T follicular helper cell (primary cell): ENCODE results near the gene NFIX.

Source experiments
- DNase-seq: peaks from one replicate; pipeline ENCODE4 v3.0.0-alpha.2; 2020; ENCODE audit warnings: low read depth

The NFIX gene

DNA sequence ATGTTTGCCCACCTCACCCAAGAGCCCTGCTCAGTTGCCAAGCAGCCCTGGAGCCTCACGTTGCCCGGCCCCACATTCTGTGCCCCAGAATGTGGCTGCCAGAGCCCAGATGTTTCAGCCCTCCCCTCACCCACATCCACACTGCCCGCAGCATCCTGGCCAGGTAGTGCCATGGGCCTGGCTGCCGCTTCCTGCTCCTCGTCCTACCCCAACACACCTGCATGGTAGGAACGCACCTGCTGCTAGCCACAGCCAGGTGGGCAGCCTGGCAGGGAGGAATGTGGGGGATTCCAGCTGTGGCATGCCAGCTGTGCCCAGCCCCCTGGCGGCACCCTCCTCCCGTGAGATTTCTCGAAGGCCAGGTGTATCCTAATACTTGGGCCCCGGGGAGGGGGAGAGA is 7.5 kb upstream of the NFIX start:
- no peak for DNase-seq

DNA sequence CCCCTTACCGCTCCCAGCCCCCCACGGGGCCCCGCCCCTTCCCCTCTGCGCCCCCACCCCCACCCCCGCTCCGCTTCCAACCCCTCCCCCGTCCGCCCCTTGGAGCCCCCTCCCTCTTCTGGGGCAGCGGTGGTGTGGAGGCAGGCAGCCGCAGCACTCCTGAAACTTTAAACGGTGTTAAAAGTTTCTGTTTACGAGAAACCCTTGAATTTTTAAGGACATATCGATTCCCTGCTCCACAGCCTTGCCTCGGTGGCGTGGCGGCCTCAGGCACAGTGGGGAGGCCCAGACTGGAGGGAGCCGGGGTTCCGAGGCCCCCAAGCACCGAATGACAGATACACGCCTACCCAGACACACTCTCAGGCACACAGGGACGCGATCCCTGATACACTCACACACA is 4.8 kb upstream of the NFIX start:
- no peak for DNase-seq

DNA sequence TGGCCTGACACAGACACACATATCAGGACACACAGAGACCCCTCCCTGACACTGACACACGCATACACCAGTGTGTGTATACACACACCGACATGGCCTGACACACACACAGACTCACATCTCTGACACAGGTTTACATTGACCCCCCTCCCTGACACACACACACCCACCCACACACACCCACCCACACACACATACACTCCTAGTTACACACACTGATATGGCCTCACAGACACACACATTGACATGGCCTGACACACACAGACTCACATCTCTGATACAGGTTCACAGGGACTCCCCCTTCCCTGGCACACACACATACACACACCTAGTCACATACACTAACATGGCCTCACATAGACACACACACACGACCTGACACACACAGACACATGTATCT is 4.4 kb upstream of the NFIX start:
- no peak for DNase-seq

DNA sequence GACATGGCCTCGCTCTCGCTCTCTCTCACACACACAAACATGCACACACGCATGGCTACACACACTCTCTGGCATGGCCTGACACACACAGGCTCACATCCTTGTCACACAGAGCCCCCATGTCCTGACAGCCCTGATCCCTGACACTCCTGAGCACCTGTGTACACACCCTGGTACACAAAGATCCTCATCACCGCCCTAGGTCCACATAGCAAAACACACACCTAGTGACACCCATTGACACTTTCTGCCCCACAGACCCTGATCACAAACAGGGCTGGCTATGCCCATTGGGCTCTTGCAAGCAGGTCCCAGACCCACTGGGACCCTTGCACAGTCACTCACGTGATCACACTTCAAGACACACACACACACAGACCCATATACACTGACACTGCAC is 4.0 kb upstream of the NFIX start:
- no peak for DNase-seq

DNA sequence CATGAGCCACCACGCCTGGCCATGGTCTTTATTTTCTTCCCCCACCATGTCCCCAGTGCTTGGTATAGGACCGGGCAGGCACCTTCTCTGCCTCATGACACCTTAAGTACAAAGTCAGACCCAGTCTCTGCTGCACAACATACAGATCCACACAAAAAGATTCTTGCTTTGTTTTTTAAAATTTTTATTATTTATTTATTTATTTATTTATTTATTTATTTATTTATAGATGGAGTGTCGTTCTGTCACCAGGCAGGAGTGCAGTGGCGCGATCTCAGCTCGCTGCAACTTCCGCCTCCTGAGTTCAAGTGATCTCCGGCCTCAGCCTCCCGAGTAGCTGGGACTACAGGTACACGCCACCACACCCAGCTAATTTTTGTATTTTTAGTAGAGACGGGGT is 2.5 kb upstream of the NFIX start:
- no peak for DNase-seq

DNA sequence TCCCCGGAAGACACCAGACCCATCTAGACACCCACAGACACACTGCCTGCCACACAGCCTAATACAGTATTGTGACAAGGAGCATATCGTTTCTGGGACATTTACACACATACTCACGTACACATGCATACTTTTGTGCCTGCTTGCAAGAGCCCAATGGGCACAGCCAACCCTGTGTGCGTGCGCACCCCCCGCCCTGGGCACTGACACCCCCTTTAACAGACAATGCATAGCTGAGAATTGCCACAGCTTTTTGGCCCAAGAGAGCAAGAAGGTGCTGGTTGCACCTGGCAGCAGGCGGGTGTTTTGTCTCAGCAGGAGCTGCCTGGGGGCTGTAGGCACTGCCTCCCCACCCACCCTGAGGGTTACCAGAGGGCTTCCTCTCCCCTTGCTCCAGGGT is 1.7 kb upstream of the NFIX start:
- DNase-seq: no peak

DNA sequence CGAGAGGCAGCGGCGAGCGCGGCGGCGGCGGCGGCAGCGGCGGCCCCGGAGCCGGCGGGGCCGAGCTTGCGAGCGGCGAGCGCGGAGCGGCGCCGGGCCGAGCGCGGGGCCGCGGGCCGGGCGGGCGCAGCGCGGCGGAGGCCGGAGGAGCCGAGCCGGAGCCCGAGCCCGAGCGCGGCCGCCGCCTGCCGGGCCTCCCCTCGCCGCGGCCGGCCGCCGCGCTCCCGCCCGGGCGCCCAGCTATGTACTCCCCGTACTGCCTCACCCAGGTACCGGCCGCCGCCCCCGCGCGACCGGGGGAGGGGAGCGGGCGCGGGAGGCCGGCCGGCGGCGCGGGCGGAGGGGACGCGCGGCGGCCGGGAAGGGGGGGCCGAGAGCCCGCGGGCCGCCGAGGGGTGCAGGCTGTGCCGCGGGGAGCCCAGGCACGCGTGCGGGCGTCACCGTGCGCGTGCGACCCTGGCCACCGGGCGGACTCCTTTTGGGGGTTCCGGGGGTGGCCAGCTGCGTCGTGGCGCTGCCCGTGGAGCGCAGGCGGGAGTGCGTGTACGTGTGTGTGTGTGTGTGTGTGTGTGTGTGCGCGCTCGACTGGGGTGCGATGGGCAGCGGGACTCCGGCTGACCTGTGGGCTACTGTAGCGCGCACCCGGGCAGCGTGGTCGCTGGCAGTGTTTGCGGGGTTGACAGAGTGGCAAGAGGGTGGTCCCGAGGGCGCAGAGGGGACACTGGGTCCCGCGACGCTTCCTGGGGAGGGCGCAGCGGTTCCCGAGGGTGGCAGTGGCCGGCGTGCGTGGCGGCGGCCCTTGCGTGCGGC is 526 bp downstream of the NFIX start:
- no peak for DNase-seq

DNA sequence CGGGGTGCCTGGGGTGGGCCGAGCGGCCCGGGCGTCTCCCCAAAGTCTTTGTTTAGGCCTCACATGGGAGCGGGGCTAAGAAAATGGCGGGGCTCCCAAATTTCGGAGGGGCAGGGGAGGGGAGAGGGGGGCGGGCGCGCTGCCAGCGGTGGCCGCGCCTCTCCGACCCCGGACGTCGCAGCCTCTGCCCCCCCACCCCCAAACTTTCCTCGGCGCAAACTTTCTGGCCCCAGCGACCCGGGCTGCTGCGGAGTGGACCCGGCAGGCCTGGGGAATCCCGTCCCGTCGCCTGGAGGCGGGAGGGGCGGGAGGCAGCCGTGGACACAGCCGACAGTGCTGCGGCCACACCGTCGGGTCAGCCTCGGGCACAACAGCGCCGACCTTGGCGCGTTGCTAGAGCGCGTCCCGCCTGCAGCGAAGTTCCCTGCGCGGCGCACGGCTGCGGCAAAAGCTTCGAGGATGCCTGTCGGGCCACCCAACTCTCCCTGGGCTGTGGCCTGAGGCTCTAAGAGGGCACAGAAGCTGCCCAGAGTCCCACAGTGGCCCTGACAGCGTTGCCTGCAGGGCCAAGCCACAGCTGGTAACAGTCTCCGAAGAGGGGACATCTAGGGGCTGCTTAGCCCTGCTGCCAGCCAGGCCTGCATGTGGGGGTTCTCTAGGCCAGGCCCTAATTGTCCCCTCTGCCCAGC is 1.3 kb downstream of the NFIX start:
- no peak for DNase-seq

DNA sequence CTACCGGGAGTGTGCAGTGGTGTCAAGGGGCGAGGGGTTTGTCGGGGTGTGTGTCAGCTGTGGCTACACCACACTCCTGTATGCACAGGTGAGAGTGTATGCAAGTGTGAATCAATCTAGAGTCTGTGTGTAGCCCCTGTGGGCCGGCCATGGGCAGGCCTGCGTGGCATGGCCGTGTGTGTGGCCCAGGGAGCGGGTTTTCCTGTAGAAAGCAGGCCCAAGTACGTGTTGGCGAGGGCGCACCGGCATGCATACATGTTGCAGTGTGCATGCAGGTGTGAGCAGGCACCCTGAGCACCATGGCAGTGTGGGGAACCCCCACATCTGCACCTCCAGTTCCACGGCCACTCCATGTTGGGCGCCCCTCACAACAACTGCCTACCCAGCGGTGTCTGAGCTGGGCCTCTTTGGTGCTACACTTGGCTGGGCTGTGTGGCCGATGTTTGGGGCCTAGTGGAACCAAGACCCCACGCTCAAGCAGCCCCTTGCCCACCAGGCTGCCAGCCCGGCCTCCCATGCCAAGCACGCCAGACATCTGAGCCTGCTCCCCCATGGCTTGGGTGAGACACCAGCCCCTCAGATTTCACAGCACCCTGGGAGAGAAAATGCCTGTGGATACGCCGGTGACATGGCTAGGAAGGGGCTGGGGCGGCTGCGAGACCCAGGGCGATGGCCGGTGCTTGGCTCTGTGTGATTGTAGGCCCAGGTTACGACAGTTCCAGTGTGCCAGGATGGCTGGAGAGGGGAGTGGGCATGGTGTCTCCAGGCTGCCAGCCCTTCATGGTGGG is 2.1 kb downstream of the NFIX start:
- no peak for DNase-seq

DNA sequence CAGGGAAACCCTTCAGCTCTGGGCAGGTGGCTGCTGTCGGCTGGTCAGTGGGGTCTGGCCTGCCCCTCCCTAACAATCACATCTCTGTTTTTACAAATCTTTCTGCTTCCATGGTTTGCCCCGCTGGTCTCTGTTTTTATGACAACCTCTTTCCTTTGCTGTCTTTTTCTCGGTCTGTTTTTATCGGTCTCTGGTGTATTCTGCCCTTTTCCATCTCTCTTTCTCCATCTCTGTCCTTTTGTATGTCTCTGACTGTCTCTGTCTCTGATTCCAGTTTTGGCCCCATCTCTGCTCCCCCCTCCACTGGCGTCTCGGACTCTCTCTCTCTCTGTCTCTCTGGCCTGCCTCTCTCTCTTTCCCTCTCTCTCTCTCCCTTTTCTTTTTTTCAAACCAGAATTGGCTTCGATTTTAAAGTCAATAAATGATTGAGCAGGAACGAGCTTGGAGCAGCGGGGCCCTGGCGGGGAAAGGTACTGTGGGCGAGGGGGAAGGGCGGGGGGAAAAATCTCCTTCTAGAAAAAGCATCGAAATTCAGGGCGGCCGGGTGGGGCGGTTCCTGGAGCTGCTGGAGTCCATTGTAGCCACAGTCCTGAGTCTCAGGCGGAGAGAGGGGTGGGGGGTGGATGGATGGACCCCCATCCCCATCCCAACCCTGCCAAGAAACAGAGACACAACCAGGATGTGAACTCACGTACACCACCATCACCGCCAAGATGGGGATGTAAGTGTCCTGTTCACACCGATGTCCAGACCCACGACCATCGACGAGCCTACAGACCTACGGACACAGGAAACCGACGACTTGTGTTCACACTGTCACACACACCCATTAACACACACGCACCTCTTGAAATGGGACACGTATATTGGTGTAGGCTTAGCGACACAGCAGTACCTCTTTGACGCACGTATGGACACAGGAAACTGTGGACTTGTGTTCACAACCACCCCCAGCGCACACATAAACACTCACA is 3.0 kb downstream of the NFIX start:
- no peak for DNase-seq

DNA sequence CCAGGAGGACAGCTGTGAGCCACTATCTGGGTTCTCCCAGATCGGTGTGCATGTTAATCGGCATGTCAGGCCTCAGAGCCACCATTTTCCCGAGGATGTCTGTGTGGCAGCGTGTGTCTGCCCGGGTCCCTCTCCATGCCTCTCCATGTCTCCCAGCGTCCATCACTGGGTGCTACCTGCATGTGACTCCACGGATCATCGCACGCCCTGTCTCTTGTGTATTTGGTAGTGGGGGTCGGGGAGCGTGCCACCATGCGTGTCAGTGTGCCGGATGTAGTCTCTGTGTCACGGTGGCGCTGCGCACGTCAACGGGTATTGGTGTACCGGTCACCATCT is 5.9 kb downstream of the NFIX start:
- DNase-seq: no peak

DNA sequence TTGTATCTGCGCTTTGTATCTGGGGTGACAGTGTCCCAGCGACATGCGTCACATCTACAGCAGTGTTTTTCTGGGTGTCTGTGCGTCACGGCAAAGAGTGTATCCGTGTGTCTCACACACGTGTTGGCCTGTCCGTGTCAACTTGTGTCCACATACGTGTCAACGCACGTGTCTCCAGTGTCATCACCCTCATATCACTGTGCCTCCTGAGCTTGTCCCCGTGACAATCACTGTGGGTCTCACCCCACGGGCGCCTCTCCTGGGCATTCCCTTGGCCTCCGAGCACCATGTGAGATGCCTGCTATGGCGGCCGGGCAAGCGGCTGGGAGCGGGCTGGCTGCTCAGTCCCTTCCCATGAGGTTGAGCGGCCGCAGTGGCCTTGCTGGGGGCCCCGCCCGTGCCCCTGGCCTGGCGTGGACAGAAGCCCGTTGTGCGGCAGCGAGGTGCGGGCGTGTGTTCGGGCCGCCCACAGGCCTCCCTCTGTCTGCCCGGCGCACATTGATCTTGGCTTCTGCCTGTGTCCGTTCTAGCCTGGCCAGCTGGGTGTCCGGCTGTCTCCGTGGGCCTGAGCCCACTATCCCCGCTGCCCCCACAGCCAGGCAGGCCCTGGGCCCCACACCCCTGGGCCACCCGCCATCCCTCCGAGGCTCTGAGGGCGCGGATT is 6.4 kb downstream of the NFIX start:
- DNase-seq: no peak

DNA sequence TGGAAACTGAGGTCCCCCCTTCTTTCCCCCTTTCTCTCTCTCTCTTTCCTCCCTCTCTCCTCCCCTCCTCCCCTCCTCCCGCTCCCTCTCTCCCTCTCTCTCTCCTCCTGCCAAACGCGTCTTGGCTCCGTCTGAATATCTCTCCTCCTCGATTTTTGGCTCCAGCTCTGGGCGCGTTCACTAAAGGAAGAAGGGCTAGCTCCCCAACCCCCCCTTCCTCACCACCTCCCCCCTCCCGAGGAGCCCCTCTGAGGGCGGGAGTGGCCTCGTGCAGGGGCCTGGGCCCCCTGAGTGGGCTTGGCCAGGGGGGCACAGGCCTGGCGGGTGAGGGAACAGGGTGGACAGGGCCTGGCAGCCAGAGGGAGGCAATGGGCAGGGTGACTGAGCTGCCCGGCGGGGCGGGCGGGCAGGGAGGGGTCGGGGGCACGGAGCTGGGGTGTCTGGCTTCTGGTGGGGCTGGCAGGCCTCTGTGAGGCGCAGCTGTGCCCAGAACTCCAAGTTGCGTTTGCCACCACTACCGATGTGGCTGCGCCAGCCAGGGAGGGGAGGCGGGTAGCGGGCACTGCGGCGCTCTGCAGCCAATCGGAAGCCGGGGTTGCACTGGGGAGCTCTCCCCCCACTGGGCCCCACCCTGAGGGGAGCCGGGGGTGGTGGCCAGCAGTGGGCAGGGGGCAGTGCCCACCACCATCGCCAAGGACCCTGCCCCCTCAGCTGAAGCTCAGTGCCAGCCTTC is 7.1 kb downstream of the NFIX start:
- no peak for DNase-seq

DNA sequence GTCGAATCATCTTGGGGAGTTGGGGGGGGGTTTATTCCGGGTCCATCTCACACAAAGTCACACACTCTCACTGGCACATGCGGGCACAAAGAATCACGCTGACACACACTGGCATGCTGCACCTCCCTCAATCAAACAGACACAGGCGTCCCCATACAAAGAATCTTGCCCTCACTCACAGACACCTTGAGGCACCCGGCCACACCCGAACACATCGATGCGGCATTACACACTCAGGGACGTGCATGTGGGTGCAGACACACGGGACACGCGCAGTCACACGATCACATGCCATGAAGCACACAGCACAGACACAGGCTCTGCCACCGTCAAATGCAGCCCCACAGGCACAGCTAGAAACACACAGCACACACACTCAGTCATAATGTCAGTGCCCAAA is 7.8 kb downstream of the NFIX start:
- DNase-seq: no peak

DNA sequence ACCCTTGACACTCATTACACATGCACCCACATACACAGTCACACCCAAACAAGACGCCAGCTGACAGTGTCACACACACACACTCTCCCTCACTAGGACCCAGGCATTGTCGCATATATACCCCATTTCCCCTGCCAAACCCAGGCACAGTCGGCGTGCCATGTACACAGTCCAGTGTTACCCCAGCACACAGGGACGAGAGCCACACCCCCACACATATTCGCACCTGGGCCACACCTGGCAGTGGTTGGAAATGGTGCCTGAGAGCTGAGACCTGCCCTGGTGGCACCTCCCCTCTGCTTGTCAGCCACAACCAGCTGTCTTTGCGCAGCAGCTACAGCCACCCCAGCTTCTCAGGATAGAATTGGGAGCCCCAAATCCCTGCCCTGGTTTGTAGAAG is 9.0 kb downstream of the NFIX start:
- DNase-seq: no peak

DNA sequence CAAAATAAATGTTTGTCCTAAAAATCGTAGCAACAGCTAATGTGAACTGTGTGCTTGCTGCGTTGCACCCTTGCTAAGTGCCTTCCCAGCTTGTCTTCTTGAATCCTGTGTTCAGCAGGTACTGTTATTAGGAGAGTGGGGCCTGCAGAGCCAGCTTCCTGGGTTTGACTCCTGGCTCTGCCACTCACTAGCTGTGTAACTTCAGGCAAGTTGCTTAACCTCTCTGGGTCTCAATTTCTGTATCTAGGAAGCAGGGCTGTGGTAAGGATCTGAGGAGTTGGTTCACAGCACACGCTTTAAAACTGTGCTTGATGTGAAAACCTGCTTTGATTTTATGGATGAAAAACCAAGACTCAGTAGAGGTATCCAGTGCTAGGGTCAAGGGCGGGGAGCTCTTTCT is 10.0 kb downstream of the NFIX start:
- DNase-seq: no peak

DNA sequence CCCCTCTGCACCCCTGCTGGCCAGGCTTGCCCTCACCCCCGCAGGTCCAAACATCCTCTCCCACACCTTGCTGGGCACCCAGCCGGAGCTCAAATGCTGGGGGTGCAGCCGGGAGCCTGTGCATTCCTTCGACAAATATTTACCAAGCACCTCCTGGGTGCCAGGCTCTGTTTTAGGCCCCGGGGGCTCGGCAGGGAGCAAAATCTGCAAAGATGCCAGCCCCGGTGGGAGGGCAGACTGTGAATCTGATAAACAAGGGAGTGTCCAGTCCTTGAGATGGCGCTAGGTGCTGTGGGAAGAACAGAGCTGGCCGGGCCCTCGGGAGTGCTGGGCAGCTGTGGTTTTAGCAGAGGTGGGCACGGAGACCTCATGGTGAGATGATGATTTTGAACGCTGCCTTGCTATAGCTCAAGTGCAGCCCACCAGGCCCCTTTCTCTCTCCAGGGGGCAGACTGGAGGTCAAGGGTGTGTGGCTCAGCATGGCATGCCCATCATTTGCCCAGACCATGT is 10.6 kb downstream of the NFIX start:
- DNase-seq: no peak

DNA sequence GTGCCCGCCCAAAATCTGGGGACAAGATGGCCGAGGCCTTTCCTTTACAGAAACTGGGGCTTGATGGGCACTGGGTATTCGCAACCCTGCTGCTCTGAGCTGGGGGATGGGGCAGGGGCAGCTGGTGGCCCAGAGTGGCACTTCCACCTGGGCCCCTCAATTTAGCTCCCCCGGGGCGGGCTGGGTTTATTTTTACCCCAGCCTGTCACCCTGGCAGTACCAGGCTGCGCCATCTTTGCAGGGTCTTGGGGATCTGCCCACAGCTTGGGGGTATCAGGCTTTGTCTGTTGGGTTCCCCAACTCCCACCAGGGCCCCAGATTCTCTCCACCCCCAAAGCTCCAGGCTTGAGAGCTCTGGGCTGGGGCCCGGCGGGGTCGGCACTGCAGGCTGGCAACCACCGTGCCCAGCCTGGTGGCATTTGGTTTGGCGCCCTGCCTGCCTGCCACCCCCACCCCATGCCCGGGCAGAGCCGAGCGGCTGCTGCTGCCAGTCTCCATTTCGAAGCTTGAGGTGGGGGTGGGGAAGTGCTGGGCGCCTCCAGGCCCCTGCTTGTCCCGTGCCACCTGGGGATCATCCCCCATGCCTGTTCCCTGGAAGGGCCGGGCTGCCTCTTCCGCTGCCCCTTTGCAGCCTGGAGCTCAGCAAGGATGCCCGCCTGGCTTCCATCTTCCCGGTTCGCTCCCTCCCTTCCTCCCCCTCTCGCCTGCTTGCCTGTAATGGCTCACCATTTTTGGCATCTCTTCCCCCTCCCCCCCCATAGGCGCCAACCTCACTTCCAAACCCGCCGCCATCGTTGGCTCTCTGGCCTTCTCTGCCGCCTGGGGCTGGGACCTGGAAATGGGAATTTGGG is 11.4 kb downstream of the NFIX start:
- no peak for DNase-seq

DNA sequence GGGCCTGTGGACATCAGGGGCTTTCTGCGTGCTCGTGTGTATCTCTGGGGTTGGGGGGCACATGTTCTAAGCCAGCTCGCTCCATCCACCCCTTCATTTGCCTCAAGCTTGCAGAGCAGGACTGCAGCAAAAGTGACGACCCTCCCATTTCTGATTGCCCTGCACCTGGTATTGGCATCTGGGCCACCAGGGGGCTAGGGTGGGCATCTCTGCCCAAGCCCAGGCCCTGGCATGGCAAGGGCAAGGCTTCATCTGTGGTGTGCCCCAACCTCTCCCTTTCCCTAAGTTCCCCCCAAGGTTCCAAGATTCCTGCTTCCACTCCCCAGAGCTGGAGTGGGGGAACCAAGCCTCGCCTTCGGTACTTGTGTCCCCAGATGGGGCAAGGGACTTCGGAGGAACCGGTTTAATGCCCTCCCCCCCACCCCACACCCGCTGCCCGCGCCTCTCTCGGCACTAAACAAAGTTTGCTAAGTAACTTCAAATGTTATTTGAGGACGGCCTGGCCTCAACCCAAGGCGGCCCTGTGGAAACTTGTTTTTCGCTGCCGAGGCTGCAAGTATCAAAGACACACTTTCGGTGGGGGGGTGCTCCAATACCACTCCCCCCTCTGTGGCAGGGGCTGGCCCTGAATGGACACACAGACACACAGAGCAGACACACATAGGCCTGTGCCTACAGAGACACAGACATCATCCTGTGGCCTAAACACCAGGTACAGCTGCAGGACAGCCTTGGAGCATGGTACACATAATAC is 12.2 kb downstream of the NFIX start:
- no peak for DNase-seq
